GM19099 (cell line): ENCODE measurements around the gene FBXO17.
A peak's percentile ranks its signal among the peaks of the same experiment; 100 is the strongest.

Experiments used
- POLR2A ChIP-seq: IDR thresholded peaks from 3 replicates; pipeline ENCODE4 v1.6.1; 2011; ENCODE audit warnings: low read depth; ENCODE audit not compliant: insufficient read length; ENCODE audit errors: extremely low read depth

The FBXO17 gene

DNA sequence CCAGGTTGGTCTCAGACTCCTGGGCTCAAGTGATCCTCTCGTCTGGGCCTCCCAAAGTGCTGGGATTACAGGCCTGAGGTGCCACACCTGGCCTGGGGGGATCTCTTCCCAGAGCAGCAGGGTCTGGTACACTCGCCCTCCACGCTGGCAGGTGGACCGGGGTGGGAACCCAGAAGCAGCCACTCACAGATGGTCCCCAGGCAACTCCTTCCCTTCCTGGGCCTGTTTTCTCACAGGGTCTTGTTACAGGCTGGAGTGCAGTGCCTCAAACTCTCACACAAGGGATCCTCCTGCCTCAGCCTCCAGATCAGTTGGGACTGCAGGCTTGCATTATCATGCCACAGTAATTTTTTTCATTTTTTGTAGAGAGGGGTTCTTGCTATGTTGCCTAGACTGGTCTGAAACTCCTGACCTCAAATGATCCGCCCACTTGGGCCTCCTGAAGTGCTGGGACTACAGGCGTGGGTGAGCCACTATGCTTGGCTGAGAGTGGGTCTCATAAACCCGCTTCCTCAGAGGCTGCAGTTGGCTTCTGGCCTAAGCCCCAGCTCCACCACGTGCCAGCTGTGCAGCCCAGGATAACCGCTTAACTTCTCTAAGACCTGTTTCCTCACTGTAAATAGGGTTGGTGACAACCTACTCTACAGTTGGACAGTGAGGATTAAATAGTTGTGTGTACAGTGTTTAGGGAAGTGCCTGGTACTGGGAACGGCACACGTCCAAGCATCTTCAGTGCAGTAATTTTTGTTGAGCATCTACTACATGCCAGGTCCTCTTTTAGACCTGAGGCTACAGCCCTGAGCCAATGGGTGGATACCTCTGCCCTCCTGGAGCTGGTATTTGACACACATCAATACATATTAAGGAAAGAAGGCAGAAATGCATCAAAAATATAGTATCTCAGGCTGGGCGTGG, 62.7 kb downstream of the FBXO17 start:
- no peak for TF ChIP-seq POLR2A

DNA sequence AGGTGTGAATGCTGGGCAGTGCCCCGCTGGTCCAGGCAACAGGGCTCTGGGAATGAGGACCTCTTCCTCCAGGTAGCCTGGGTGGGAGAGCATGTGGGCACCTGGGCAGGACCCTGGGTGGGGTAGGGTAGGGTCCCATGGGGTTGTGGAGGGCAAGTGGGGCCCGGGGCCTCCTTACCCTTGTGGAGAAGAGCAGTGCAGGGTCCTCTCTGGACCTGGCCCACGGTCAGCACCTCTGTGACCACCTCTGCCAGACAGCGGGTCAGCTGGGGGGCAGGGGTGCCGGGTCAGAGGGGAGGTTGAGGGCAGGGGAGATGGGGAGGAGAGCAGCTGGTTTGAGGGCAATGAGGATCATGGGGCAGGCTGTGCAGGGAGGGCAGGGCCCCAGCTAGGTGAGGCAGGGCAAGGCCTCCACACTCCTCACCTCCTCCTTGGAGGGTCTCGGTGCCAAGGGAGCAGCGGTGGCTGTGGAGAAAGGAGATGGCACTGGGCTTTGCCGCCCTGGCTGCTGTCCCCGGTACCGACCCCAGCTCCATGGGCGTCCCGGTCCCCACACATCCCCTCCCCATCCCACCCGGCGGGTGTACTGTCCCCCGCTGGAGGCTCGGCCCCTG, 64.0 kb downstream of the FBXO17 start:
- no peak for TF ChIP-seq POLR2A

- no peak for TF ChIP-seq POLR2A
Observed at GRCh38 chr19:38910488-38910887, 65.1 kb downstream of the FBXO17 start.

DNA sequence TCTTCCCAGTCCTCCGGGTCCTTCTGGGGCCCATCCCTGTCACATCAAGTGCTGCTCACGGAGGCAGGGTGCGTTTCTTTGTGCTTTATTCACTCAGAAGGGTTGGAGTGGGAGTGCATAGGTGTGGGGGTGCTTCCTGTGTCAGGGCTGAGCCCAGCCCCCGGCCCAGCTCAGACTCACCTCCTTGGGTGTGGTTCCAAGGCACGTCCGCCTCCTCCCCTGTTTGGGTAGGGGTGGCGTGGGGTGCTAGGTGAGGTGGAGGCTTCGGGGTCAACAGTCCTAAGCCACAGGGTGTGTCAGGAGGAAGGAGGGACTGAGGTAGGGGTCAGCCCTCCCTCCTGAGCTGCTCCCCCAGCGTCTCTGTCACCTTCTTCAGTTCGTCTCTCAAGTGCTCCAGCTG, 66.6 kb downstream of the FBXO17 start:
- no peak for TF ChIP-seq POLR2A

DNA sequence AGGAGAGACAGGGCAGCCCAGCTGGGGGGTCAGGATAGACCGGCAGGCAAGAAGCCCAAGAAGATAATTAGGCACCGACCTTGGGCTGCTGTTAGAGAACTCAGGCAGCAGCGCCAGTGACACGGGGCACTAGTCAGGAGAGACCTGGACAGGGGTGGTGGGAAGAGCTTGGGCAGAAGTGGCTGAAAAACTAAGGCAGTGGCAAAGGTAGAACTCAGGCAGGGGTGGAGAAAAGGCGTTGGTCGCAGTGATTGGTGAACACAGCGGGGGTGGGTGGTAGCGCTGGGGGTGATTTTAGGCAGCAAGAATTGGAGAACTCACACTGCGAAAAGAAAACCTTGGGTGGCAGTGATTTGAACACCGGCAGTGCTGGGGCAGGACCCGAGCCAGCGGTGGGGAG, 67.9 kb downstream of the FBXO17 start:
- TF ChIP-seq POLR2A: no peak

- TF ChIP-seq POLR2A: no peak
Observed at GRCh38 chr19:38907227-38907626, 68.3 kb downstream of the FBXO17 start.

DNA sequence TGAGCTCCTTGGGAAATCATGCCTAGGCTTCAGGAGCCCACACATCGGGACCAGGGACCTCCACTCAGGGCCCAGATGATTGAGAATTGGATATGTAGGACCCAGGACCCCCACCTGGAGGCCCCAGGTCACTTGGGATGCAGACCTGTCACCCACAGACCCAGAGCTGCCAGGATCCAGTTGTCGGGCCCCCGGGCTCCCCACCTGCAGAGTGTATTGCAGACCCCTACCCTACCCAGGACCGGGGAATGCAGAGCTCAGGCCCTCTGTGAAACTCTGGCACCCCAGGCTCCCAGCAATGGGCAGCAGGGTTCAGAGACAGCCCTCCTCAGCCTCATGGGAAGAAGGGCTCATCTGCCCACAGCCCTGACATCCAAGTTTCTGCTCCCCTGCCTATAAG, 69.9 kb downstream of the FBXO17 start:
- TF ChIP-seq POLR2A: no peak

- TF ChIP-seq POLR2A: no peak
Observed at GRCh38 chr19:38904581-38905539, 70.7 kb downstream of the FBXO17 start.

DNA sequence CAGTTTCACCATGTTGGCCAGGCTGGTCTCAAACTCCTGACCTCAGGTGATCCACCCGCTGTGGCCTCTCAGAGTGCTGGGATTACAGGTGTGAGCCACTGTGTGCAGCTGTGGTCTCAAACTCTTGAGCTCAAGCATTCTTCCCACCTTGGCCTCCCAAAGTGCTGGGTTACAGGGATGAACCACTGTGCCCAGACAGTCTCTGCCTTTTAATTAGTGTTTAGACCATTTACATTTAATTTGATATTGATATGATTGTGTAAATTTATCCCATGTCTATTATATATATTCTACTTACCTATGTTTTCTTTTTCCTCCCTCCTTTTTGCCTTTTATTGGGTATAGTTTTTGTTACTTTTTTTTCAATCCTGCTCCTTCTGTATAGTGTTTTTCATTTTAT, 73.9 kb downstream of the FBXO17 start:
- TF ChIP-seq POLR2A: no peak

- TF ChIP-seq POLR2A: no peak
Observed at GRCh38 chr19:38900743-38901190, 74.8 kb downstream of the FBXO17 start.

- TF ChIP-seq POLR2A: no peak
Observed at GRCh38 chr19:38900202-38900629, 75.3 kb downstream of the FBXO17 start.

GRCh38 chr19:38899447-38900201, 75.9 kb downstream of the FBXO17 start, which contains the start of the genes NFKBIB and SIRT2:
TSS of gene NFKBIB (plus strand) at chr19:38899969. CDS start at chr19:38900033, 64 bp downstream.
TSS of gene SIRT2 (minus strand) at chr19:38899618. CDS start at chr19:38899521, 97 bp downstream.
- TF ChIP-seq POLR2A: peak; percentile 58

DNA sequence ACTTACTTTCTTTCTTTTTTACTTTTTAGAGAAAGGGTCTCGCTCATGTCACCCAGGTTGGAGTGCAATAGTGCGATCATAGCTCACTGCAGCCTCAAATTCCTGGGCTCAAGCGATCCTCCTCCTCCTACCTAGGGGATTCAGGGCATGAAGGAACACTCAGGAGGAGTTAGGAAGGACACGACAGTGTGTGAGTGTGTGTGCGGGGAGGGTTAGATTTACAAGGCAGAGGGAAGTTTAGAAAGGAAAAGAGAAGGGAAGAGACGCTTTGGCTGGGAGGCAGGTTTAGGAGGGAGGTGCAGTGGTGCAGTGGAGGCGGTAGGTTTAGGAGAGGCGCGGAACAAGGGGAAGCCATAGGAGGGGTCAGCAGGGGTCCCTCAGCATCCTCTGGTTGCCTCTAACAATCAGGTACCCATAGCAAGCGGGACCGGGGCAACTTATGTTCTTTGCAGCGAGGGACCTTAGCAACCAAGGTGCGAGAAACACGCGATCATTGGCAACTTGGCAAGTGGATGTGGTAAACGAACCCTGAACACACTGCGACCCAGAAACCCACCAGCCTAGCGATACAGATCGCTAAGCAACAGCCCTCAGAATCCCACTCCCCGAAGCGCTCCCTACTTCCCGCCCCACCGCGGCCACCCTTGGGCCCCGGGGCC, 76.6 kb downstream of the FBXO17 start:
- TF ChIP-seq POLR2A: no peak

GRCh38 chr19:38894968-38895367, 80.6 kb downstream of the FBXO17 start:
- TF ChIP-seq POLR2A: no peak
